Measurements from ENCODE around the gene CRB2.

The CRB2 gene

DNA sequence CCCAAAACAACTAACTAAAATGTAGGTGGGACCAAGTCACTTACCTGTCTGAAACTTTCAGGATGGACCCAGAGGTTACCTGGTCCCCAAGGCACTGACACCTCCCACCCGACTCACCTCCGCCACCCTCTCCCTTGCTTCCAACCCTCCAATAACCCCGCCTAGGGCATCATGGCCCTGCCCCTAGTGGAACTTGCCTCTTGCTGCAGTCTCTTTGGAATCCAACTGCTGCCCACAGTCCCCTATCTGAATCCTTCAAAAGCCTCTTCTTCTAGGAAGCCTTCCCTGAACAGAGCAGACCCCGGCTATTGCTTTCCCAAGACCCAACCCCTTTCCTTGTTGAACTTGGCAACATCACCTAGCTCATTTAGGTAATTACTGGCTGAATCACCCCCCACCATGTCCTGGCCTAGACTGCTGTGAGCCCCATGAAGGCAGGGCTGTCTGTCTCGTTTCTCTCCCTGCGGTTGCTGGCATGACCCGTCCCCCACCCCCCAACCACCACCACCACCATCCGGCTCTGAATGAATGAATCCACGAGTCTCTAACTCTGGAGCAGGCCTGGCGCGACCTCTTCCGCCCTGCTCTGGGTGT is 9.4 kb downstream of the CRB2 start:
- H3K27ac ChIP-seq (replicated peaks), result no peak overlapping the region
- no peak for TF ChIP-seq GABPA (IDR thresholded peaks at IDR 0.05; ENCODE audit: low read depth)
- TF ChIP-seq POLR2AphosphoS5 (IDR thresholded peaks at IDR 0.05; ENCODE audit: low read depth), result no peak
- DNase-seq (ENCODE audit: low read depth in 1 of 2, low spot score in 1 of 2), result no peak
- H3K4me3 ChIP-seq (replicated peaks; ENCODE audit: insufficient read depth, low read length), result no peak overlapping the region
- no peaks in the 10 kb centered on the region for H3K27me3 ChIP-seq (ENCODE audit: insufficient read depth, poor library complexity, severe bottlenecking)

GRCh38 chr9:123365881-123366528 is 10.0 kb downstream of the CRB2 start:
- Histone ChIP-seq H3K27ac (replicated peaks) (no peak overlapping the region), H3K27me3 (ENCODE audit: insufficient read depth, poor library complexity, severe bottlenecking) (no peaks in the 10 kb centered on the region), H3K4me3 (replicated peaks; ENCODE audit: insufficient read depth, low read length) (no peak overlapping the region)
- DNase-seq (ENCODE audit: low read depth in 1 of 2, low spot score in 1 of 2), result no peak
- no peak for TF ChIP-seq CTCF (IDR thresholded peaks at IDR 0.05; ENCODE audit: insufficient read depth, low read length)
- no peak for TF ChIP-seq GABPA (IDR thresholded peaks at IDR 0.05; ENCODE audit: low read depth)
- no peak for TF ChIP-seq REST (IDR thresholded peaks at IDR 0.05; ENCODE audit: insufficient replicate concordance, low read depth)
- TF ChIP-seq POLR2AphosphoS5 (IDR thresholded peaks at IDR 0.05; ENCODE audit: low read depth), result no peak
- TF ChIP-seq SPI1 (IDR thresholded peaks at IDR 0.05; ENCODE audit: borderline replicate concordance, low read depth), result no peak

- H3K27me3 ChIP-seq (ENCODE audit: insufficient read depth, poor library complexity, severe bottlenecking), result peaks cover 16% of the 10 kb centered on the region
- no peak for DNase-seq (ENCODE audit: low read depth in 1 of 2, low spot score in 1 of 2)
- H3K4me3 ChIP-seq (replicated peaks; ENCODE audit: insufficient read depth, low read length), result no peak overlapping the region
- H3K27ac ChIP-seq (replicated peaks), result no peak overlapping the region
- TF ChIP-seq GABPA (IDR thresholded peaks at IDR 0.05; ENCODE audit: low read depth) (no peak), SPI1 (IDR thresholded peaks at IDR 0.05; ENCODE audit: borderline replicate concordance, low read depth) (no peak), REST (IDR thresholded peaks at IDR 0.05; ENCODE audit: insufficient replicate concordance, low read depth) (no peak), CTCF (IDR thresholded peaks at IDR 0.05; ENCODE audit: insufficient read depth, low read length) (no peak), POLR2AphosphoS5 (IDR thresholded peaks at IDR 0.05; ENCODE audit: low read depth) (no peak)
Observed at GRCh38 chr9:123368023-123368422, 12.0 kb downstream of the CRB2 start.

GRCh38 chr9:123368536-123369153 is 12.6 kb downstream of the CRB2 start:
- H3K4me3 ChIP-seq (replicated peaks; ENCODE audit: insufficient read depth, low read length), result no peak overlapping the region
- H3K27ac ChIP-seq (replicated peaks), result no peak overlapping the region
- TF ChIP-seq POLR2AphosphoS5 (IDR thresholded peaks at IDR 0.05; ENCODE audit: low read depth) (no peak), SPI1 (IDR thresholded peaks at IDR 0.05; ENCODE audit: borderline replicate concordance, low read depth) (no peak), GABPA (IDR thresholded peaks at IDR 0.05; ENCODE audit: low read depth) (no peak), REST (IDR thresholded peaks at IDR 0.05; ENCODE audit: insufficient replicate concordance, low read depth) (no peak), CTCF (IDR thresholded peaks at IDR 0.05; ENCODE audit: insufficient read depth, low read length) (no peak)
- no peak for DNase-seq (ENCODE audit: low read depth in 1 of 2, low spot score in 1 of 2)
- H3K27me3 ChIP-seq (ENCODE audit: insufficient read depth, poor library complexity, severe bottlenecking), result peaks cover 17% of the 10 kb centered on the region
